Thoracic aorta (tissue), 2 donors: Measurements from ENCODE around the gene FBXL16. TPM values are rescaled to one million over a fixed set of nuclear protein-coding genes. Genes with fewer than 3 reads are reported as not detected.
"Not testable (repeated sequence)": the region's sequence is repeated elsewhere in the genome, so short reads cannot be mapped to it uniquely, and the experiment has no call there.

ENCODE experiments used
- ATAC-seq: fragments of 150-250 bp; one replicate; pipeline ENCODE4 v1.8.0; 2017; ENCODE audit warnings: low read depth; ENCODE audit not compliant: insufficient number of reproducible peaks, low FRiP score
- DNase-seq: peaks from one replicate; pipeline ENCODE4 v3.0.0-alpha.2; 2020; ENCODE audit warnings: low spot score
- H3K27ac ChIP-seq, 2 donors: fragments of 200-600 bp; sonication (generic); 1 replicate in 1 of 2; 2 replicates in 1 of 2; pipeline ENCODE4 v1.5.1; 2016; ENCODE audit warnings: mild to moderate bottlenecking in 2 of 2, moderate library complexity in 2 of 2
- H3K27me3 ChIP-seq: fragments of 200-600 bp; sonication (generic); replicated peaks from 2 replicates; pipeline ENCODE4 v1.6.0; 2016; ENCODE audit warnings: mild to moderate bottlenecking; ENCODE audit not compliant: insufficient read depth
- H3K36me3 ChIP-seq: fragments of 200-600 bp; sonication (generic); one replicate; pipeline ENCODE4 v1.5.1; 2016
- H3K4me1 ChIP-seq, 2 donors: fragments of 200-600 bp; sonication (generic); 1 replicate in 1 of 2; 2 replicates in 1 of 2; pipeline versions ENCODE4 v1.5.1 to v1.6.0; 2016; ENCODE audit warnings: low read depth in 2 of 2, mild to moderate bottlenecking in 1 of 2; ENCODE audit not compliant: control insufficient read depth in 1 of 2
- H3K4me3 ChIP-seq: fragments of 200-600 bp; sonication (generic); 2 replicates; pipeline ENCODE4 v1.5.1; 2016; ENCODE audit warnings: mild to moderate bottlenecking
- H3K9me3 ChIP-seq: fragments of 200-600 bp; sonication (generic); 2 replicates; pipeline ENCODE4 v1.5.1; 2016
- total RNA-seq, 2 donors: library from RNA; depleted of rRNA; stranded (reverse); fragments of >200 nt; gene quantifications; one replicate each; pipeline versions ENCODE4 v1.1.0 to v1.2.3, GENCODE V29; 2016
- TF ChIP-seq, protein P1 (sequence below): fragments of 200-600 bp; sonication (generic); IDR thresholded peaks from one replicate; pipeline ENCODE4 v1.5.1; 2019; ENCODE audit warnings: antibody characterized with exemption

Gene FBXL16
- not detected for total RNA-seq

GRCh38 chr16:705431-706188 lies at the start of gene FBXL16:
TSS of gene FBXL16 (minus strand) at chr16:705801. CDS start at chr16:697405, 8,396 bp downstream.
- DNase-seq (no peak), ATAC-seq (no peak)
- Histone ChIP-seq H3K27ac (no peak within 1 kb of the TSS), H3K4me3 (no peak within 1 kb of the TSS), H3K4me1 (peaks cover 4 to 10% of the 10 kb centered on the region in 2 donors), H3K9me3 (no peaks in the 10 kb centered on the region), H3K36me3 (no peaks in the 10 kb centered on the region), H3K27me3 (peaks cover 26% of the 10 kb centered on the region)
- TF ChIP-seq, protein P1, sequence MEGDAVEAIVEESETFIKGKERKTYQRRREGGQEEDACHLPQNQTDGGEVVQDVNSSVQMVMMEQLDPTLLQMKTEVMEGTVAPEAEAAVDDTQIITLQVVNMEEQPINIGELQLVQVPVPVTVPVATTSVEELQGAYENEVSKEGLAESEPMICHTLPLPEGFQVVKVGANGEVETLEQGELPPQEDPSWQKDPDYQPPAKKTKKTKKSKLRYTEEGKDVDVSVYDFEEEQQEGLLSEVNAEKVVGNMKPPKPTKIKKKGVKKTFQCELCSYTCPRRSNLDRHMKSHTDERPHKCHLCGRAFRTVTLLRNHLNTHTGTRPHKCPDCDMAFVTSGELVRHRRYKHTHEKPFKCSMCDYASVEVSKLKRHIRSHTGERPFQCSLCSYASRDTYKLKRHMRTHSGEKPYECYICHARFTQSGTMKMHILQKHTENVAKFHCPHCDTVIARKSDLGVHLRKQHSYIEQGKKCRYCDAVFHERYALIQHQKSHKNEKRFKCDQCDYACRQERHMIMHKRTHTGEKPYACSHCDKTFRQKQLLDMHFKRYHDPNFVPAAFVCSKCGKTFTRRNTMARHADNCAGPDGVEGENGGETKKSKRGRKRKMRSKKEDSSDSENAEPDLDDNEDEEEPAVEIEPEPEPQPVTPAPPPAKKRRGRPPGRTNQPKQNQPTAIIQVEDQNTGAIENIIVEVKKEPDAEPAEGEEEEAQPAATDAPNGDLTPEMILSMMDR: no peak

DNA sequence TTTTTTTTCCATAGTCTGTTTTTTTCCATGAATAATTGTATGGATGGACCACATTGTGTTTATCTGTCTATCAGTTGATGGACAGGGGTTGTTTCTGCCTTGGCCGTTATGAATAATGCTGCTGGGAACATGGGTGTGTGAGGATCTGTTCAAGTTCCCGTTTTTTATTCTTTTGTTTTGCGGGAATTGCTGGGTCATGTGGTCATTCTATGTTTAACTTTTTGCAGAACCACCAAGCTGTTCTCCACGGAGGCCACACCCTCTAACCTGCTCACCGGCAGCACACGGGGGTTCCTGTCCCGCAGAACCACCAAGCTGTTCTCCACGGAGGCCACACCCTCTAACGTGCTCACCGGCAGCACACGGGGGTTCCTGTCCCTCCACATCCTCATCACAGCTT lies 49.1 kb upstream of the FBXL16 start:
- DNase-seq (no peak), ATAC-seq (no peak)
- Histone ChIP-seq H3K9me3 (no peaks in the 10 kb centered on the region), H3K27me3 (no peaks in the 10 kb centered on the region), H3K4me3 (no peak overlapping the region), H3K36me3 (no peaks in the 10 kb centered on the region), H3K27ac (no peak overlapping the region), H3K4me1 (no peaks in the 10 kb centered on the region)
- TF ChIP-seq, protein P1: no peak

DNA sequence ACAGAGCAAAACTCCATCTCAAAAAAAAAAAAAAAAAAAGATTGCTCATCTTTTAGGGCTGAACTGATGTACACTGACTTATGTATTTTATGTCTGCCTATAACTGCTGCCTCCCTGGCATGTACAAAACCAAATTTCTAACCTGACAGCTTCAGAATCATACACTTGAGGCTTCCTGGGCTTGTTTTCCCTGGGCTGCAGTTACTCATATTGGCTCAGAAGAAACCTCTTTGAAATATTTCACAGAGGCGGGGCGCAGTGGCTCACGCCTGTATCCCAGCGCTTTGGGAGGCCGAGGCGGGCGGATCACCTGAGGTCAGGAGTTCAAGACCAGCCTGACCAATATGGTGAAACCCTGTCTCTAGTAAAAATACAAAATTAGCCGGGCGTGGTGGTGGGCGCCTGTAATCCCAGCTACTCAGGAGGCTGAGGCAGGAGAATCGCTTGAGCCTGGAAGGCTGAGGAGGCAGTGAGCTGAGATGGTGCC lies 48.6 kb upstream of the FBXL16 start:
- ATAC-seq, H3K4me3 ChIP-seq, H3K27ac ChIP-seq, H3K27me3 ChIP-seq, DNase-seq, H3K4me1 ChIP-seq, H3K9me3 ChIP-seq, H3K36me3 ChIP-seq: not testable (repeated sequence)

DNA sequence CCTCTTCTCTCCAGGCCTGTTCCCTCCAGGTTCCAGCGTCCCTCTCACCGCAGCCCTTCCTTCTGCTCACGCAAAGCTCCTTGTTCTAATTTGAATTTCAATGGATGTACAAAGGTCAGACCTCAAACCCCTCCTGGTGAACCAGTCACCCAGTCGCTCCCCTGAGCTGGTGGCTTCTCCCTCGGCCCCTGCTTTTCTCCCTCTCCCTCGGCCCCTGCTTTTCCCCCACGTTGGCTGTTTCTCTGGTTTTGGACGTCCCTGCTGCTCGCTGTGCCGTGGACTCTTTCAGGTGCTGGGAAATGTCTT lies 46.4 kb upstream of the FBXL16 start:
- TF ChIP-seq, protein P1: no peak
- no peak overlapping the region for H3K27ac ChIP-seq
- DNase-seq (no peak), ATAC-seq (no peak)
- no peaks in the 10 kb centered on the region for H3K36me3 ChIP-seq
- no peak overlapping the region for H3K4me3 ChIP-seq
- H3K9me3 ChIP-seq: no peaks in the 10 kb centered on the region
- no peaks in the 10 kb centered on the region for H3K27me3 ChIP-seq
- no peaks in the 10 kb centered on the region for H3K4me1 ChIP-seq

DNA sequence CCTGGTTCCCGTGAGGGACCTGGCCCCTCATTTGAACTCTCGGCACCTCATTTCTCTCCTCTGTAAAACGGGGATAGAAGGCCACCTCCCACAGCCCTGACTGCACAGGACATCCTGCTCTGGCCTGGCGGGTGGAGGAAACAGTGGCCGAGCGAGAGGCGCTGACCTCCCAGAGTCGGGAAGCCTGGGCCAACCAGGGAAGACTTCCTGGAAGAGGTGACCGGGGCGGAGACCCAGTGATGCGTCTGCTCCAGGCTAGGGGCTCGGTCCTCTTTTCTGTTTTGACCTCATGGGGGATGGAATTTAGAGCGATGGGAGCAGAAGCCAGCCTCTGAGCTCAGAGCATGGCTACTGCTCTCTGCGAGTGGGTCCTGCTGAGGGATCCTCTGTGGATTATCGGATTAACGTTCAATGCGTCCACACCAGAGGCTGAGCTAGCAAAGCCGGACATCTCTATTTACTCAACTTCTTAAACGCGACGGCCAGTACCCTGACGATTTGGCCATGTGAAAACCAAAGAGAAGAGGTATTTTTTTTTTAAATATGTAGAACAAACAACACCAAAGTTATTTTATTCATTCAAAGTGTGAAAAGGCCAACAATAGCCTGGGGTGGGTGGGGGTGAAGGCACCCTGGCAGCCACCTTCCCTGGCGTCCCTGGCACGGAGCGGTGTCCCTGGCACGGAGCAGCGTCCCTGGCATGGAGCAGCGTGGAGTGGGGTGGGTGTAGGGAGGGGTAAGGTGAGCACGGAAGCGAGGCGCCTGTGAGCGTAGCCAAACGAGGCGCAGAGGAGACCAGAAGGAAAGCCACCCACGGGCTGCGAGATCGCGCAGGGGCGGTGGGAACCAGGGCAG lies 45.8 kb upstream of the FBXL16 start:
- Histone ChIP-seq H3K27me3 (no peaks in the 10 kb centered on the region), H3K9me3 (no peaks in the 10 kb centered on the region), H3K27ac (no peak overlapping the region), H3K36me3 (no peaks in the 10 kb centered on the region), H3K4me3 (no peak overlapping the region), H3K4me1 (no peaks in the 10 kb centered on the region)
- DNase-seq (no peak), ATAC-seq (no peak)
- TF ChIP-seq, protein P1: no peak
